Stimulated activated naive CD8-positive, alpha-beta T cell treated with anti-CD3 and anti-CD28 coated beads, Interleukin-15, Interleukin-2, amounts not matched to agents 100 ng/mL and 50 ng/mL, for 24 hours (primary cell): ENCODE results near the gene INTS4.
"Not testable (repeated sequence)": the region's sequence is repeated elsewhere in the genome, so short reads cannot be mapped to it uniquely, and the experiment has no call there.

Source experiments
- H3K27ac Mint-ChIP-seq: one replicate; pipeline ENCODE4 v1.8.0; 2021; ENCODE audit warnings: mild to moderate bottlenecking, mixed read lengths
- H3K27me3 Mint-ChIP-seq: one replicate; pipeline ENCODE4 v1.8.0; 2021; ENCODE audit warnings: mixed read lengths
- H3K36me3 Mint-ChIP-seq: one replicate; pipeline ENCODE4 v1.8.0; 2021; ENCODE audit warnings: low read depth, mixed read lengths
- H3K4me1 Mint-ChIP-seq: one replicate; pipeline ENCODE4 v1.8.0; 2021; ENCODE audit warnings: low read depth, mixed read lengths
- H3K4me3 Mint-ChIP-seq: one replicate; pipeline ENCODE4 v1.8.0; 2021; ENCODE audit warnings: mild to moderate bottlenecking, mixed read lengths
- H3K9me3 Mint-ChIP-seq: one replicate; pipeline ENCODE4 v1.8.0; 2021; ENCODE audit warnings: mixed read lengths

The INTS4 gene

DNA sequence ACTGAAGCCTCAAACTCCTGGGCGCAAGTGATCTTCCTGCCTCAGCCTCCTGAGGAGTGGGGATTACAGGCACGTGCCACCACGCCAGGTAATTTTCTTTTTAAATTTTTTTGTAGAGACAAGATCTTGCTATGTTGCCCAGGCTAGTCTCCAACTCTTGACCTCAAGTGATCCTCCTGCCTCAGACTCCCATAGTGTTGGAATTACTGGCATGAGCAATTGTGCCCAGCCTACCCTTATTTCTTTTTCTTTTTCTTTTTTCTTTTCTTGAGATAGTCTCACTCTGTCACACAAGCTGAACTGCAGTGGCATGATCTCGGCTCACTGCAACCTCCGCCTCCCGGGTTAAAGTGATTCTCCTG lies 109.7 kb downstream of the INTS4 start:
- H3K27me3 Mint-ChIP-seq, result no peaks in the 10 kb centered on the region
- peaks cover 45% of the 10 kb centered on the region for H3K36me3 Mint-ChIP-seq
- H3K4me3 Mint-ChIP-seq, result no peak overlapping the region
- H3K27ac Mint-ChIP-seq, result no peak overlapping the region
- H3K4me1 Mint-ChIP-seq, result no peaks in the 10 kb centered on the region
- no peaks in the 10 kb centered on the region for H3K9me3 Mint-ChIP-seq

- no peak overlapping the region for H3K4me3 Mint-ChIP-seq
- peaks cover 43% of the 10 kb centered on the region for H3K36me3 Mint-ChIP-seq
- no peaks in the 10 kb centered on the region for H3K27me3 Mint-ChIP-seq
- H3K27ac Mint-ChIP-seq, result no peak overlapping the region
- H3K9me3 Mint-ChIP-seq, result no peaks in the 10 kb centered on the region
- H3K4me1 Mint-ChIP-seq, result no peaks in the 10 kb centered on the region
These were observed 110.2 kb downstream of the INTS4 start for GRCh38 chr11:77884186-77884828.

DNA sequence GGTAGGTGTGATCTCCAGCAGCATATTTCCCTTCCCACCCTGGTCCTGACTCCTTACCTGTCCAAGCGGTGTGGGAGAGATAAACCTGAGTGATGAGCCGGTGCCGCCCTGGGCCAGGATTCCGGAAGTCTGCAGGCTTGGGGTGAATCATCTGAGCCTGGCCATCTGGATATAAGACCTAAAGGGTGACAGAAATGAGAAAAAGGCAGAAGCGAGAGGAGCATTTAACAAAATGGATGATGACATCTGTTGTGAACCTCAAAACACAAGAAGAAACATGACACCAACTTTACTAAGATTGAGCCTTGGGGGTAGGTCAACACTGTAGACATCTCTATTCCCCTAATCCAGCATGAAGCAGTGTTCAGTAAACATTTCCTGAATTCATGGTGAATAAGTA lies 110.7 kb downstream of the INTS4 start:
- Mint-ChIP-seq H3K36me3 (peaks cover 41% of the 10 kb centered on the region), H3K27me3 (no peaks in the 10 kb centered on the region), H3K4me3 (no peak overlapping the region), H3K27ac (no peak overlapping the region), H3K4me1 (no peaks in the 10 kb centered on the region), H3K9me3 (no peaks in the 10 kb centered on the region)

DNA sequence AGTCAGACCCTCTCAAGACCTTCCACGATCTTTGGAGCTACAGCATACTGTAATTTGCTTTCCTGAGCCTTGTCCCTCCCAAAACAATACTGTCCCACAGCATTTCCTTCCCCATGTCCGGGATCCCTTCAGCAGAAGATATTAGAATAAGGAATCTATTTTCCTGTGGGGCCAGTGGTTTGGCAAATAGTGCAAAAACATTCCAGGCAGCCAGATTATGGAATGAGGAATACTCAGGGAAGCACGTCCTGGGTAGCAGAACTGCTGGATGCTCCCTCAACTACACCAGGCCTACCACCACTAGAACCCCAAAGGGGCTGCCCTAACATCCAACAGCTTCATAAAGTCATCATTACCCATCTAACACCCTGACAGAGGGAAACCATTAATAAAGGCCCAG lies 112.1 kb downstream of the INTS4 start:
- H3K36me3 Mint-ChIP-seq, result peaks cover 42% of the 10 kb centered on the region
- H3K4me3 Mint-ChIP-seq, result no peak overlapping the region
- H3K27ac Mint-ChIP-seq, result no peak overlapping the region
- no peaks in the 10 kb centered on the region for H3K27me3 Mint-ChIP-seq
- no peaks in the 10 kb centered on the region for H3K4me1 Mint-ChIP-seq
- H3K9me3 Mint-ChIP-seq, result no peaks in the 10 kb centered on the region

- Mint-ChIP-seq H3K4me3 (no peak overlapping the region), H3K36me3 (peaks cover 42% of the 10 kb centered on the region), H3K27ac (no peak overlapping the region), H3K4me1 (no peaks in the 10 kb centered on the region), H3K27me3 (no peaks in the 10 kb centered on the region), H3K9me3 (no peaks in the 10 kb centered on the region)
These were observed 115.2 kb downstream of the INTS4 start for GRCh38 chr11:77879218-77879617.

DNA sequence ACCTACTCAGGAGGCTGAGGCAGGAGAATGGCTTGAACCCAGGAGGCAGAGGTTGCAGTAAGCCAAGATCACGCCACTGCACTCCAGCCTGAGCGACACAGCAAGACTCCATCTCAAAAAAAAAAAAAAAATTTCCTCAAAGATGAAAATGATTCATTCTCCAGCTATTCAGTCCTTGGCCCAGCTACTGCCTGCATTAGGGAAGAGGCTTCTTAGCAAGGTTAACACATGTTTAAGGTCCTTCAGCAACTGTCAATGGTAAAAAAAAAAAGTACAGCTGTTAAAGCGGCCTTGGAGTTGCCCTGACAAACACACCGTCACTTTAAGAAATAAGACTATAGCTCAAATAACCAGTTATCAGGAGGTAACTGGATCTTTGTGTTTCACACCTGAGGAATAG lies 116.2 kb downstream of the INTS4 start:
- H3K4me1 Mint-ChIP-seq, H3K27ac Mint-ChIP-seq, H3K4me3 Mint-ChIP-seq, H3K27me3 Mint-ChIP-seq, H3K9me3 Mint-ChIP-seq: not testable (repeated sequence)
- H3K36me3 Mint-ChIP-seq, result peaks cover 33% of the 10 kb centered on the region

- no peaks in the 10 kb centered on the region for H3K27me3 Mint-ChIP-seq
- no peak overlapping the region for H3K27ac Mint-ChIP-seq
- H3K4me3 Mint-ChIP-seq, result no peak overlapping the region
- H3K9me3 Mint-ChIP-seq, result no peaks in the 10 kb centered on the region
- H3K4me1 Mint-ChIP-seq, result no peaks in the 10 kb centered on the region
- H3K36me3 Mint-ChIP-seq, result peaks cover 27% of the 10 kb centered on the region
These were observed 118.4 kb downstream of the INTS4 start for GRCh38 chr11:77876045-77876444.

- H3K27me3 Mint-ChIP-seq, result no peaks in the 10 kb centered on the region
- H3K9me3 Mint-ChIP-seq, result no peaks in the 10 kb centered on the region
- H3K27ac Mint-ChIP-seq, result no peak overlapping the region
- no peaks in the 10 kb centered on the region for H3K4me1 Mint-ChIP-seq
- H3K36me3 Mint-ChIP-seq, result peaks cover 31% of the 10 kb centered on the region
- no peak overlapping the region for H3K4me3 Mint-ChIP-seq
These were observed 120.3 kb downstream of the INTS4 start for GRCh38 chr11:77874206-77874605.

GRCh38 chr11:77873345-77873744 lies 121.1 kb downstream of the INTS4 start:
- no peaks in the 10 kb centered on the region for H3K9me3 Mint-ChIP-seq
- H3K27ac Mint-ChIP-seq, result no peak overlapping the region
- H3K4me3 Mint-ChIP-seq, result no peak overlapping the region
- peaks cover 27% of the 10 kb centered on the region for H3K36me3 Mint-ChIP-seq
- no peaks in the 10 kb centered on the region for H3K4me1 Mint-ChIP-seq
- H3K27me3 Mint-ChIP-seq, result no peaks in the 10 kb centered on the region

- Mint-ChIP-seq H3K36me3 (peaks cover 24% of the 10 kb centered on the region), H3K9me3 (no peaks in the 10 kb centered on the region)
These were observed 122.6 kb downstream of the INTS4 start for GRCh38 chr11:77871855-77872254.

DNA sequence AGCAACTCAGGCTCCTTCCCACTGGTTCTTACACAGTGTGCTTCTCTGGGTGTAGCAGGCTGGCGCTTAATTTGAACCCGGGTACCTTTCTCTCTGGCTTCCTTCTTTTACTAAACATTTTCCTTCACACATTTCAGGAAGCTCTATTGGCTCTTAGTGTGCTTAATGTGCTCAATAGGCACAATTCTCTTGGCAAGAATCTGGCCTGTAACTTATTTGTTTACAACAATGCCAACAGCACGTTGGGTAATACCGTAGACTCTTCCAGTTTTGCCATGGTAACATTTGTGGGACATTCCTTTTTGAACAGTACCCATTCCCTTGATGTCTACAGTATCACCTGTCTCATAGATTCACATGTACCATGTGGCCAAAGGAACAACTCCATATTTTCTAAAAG lies 125.7 kb downstream of the INTS4 start:
- no peaks in the 10 kb centered on the region for H3K4me1 Mint-ChIP-seq
- H3K4me3 Mint-ChIP-seq, result no peak overlapping the region
- H3K27me3 Mint-ChIP-seq, result no peaks in the 10 kb centered on the region
- peaks cover 17% of the 10 kb centered on the region for H3K36me3 Mint-ChIP-seq
- H3K27ac Mint-ChIP-seq, result no peak overlapping the region
- no peaks in the 10 kb centered on the region for H3K9me3 Mint-ChIP-seq

More at GRCh38 chr11:77871855-77872254, 122.6 kb downstream of the INTS4 start:
- Mint-ChIP-seq H3K4me3 (no peak overlapping the region), H3K27me3 (no peaks in the 10 kb centered on the region), H3K4me1 (no peaks in the 10 kb centered on the region), H3K27ac (no peak overlapping the region)

DNA sequence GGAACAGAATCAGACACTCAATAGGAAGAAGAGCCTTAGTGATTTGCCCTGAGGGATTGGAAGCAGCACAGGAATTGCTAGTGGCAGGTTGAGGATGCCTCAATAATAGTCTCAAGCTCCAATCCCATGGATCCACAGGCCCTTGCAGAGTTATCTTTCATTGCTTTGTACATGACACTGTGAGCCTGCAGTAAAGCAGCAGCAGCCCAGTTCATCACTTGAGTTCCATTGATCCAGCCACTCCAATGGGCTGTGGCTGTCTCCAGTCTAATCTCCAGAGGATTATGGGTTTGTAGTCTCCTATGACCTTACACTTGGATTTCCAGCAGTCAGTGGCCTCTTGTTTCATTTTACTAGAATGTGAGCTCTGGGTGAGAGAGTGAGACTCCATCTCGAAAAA lies 128.1 kb downstream of the INTS4 start:
- H3K4me1 Mint-ChIP-seq, result no peaks in the 10 kb centered on the region
- H3K4me3 Mint-ChIP-seq, result no peak overlapping the region
- H3K36me3 Mint-ChIP-seq, result peaks cover 17% of the 10 kb centered on the region
- H3K27me3 Mint-ChIP-seq, result no peaks in the 10 kb centered on the region
- H3K9me3 Mint-ChIP-seq, result no peaks in the 10 kb centered on the region
- H3K27ac Mint-ChIP-seq, result no peak overlapping the region

DNA sequence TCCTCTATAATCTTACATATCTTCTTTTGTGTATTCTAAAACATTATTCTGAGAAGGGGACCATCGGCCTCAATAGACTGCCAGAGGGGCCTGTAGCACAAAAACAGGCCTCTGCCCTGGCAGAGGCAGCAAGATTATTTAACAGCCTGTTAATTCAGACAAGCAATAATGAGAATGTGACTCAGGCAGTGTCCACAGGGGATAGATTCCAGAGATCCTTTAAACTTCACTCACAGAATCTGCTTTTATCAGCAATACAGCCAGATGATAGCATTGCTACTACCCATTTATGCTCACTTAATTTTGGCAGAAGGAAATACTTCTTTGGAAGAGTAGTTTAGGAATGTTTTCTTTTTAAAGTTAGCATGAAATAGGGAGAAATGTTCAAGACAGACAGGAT lies 128.7 kb downstream of the INTS4 start:
- Mint-ChIP-seq H3K4me3 (no peak overlapping the region), H3K36me3 (peaks cover 16% of the 10 kb centered on the region), H3K27me3 (no peaks in the 10 kb centered on the region), H3K27ac (no peak overlapping the region), H3K4me1 (no peaks in the 10 kb centered on the region), H3K9me3 (no peaks in the 10 kb centered on the region)

DNA sequence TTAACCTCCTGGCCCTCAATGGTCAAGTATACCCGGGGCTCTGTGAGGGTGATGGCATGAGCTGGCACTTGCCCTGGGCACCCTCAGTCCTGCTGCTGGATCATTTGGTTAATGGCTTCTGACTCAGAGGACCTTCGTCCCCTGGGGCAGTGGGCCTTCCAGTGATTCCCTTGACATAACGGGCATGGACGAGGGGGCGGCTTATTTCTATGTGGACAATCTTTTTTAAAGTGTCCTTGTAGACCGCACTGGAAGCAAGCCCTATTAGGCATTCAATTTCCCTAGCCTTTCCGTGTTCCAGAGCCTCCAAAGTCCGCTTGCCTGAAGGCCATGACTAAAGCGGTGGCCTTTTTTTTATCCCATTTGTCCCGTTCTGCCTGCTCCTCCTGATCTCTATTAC lies 133.0 kb downstream of the INTS4 start:
- not testable (repeated sequence) for H3K36me3 Mint-ChIP-seq, H3K4me1 Mint-ChIP-seq, H3K27ac Mint-ChIP-seq, H3K27me3 Mint-ChIP-seq, H3K9me3 Mint-ChIP-seq, H3K4me3 Mint-ChIP-seq

- H3K36me3 Mint-ChIP-seq, result peaks cover 32% of the 10 kb centered on the region
- H3K27me3 Mint-ChIP-seq, H3K4me1 Mint-ChIP-seq, H3K9me3 Mint-ChIP-seq, H3K4me3 Mint-ChIP-seq, H3K27ac Mint-ChIP-seq: not testable (repeated sequence)
These were observed 136.5 kb downstream of the INTS4 start for GRCh38 chr11:77857906-77858457.

GRCh38 chr11:77854838-77855237 lies 139.6 kb downstream of the INTS4 start:
- Mint-ChIP-seq H3K27me3 (no peaks in the 10 kb centered on the region), H3K4me3 (no peak overlapping the region), H3K36me3 (peaks cover 40% of the 10 kb centered on the region), H3K4me1 (no peaks in the 10 kb centered on the region), H3K27ac (no peak overlapping the region), H3K9me3 (peaks cover 9% of the 10 kb centered on the region)
